ENCODE measurements around the gene BABAM1. TPM values are rescaled to one million over a fixed set of nuclear protein-coding genes. Genes with fewer than 3 reads are reported as not detected.

Gene BABAM1
- total and polyA plus RNA-seq, 2 of the 4 experiments (the other 2 are of a cell fraction): 95.1 to 101 TPM

- Histone ChIP-seq H4K20me1 (ENCODE audit: insufficient read depth, low read length) (0 out of 2 replicates have a peak, but pooled peaks cover 3% of the 10 kb centered on the region), H3K27me3 (ENCODE audit: control insufficient read depth, insufficient read depth, low read length) (no peaks in the 10 kb centered on the region), H3K4me2 (ENCODE audit: low read depth, low read length) (no peak overlapping the region), H2AFZ (replicated peaks; ENCODE audit: low read length, poor library complexity) (no peak overlapping the region), H3K9me3 (ENCODE audit: control insufficient read depth, insufficient read depth, low read length) (peaks cover 4% of the 10 kb centered on the region), H3K9ac (ENCODE audit: low read depth, low read length) (no peak overlapping the region), H3K27ac (ENCODE audit: insufficient read depth, low read length) (no peak overlapping the region), H3K14ac (replicated peaks; ENCODE audit: low read depth, low read length) (no peak overlapping the region), H2BK5ac (ENCODE audit: low read depth, low read length, poor library complexity, severe bottlenecking) (no peak overlapping the region), H3K36me3 (ENCODE audit: control insufficient read depth, insufficient read depth, low read length) (peaks cover 13% of the 10 kb centered on the region), H3K18ac (ENCODE audit: low read depth, low read length) (no peak overlapping the region), H3K79me1 (ENCODE audit: low read depth in 1 of 2, low read length in 2 of 2) (peaks cover 0 to 24% of the 10 kb centered on the region in 2 experiments; a peak in 3 of 4 replicates), H2BK15ac (ENCODE audit: low read depth, low read length) (no peak overlapping the region), H4K8ac (ENCODE audit: low read depth in 2 of 2, low read length in 2 of 2) (no peak overlapping the region), H3K9me1 (ENCODE audit: insufficient read depth, low read length) (peaks cover 4% of the 10 kb centered on the region), H3K4me3 (ENCODE audit: insufficient read depth, low read depth, low read length) (no peak overlapping the region), H2BK20ac (ENCODE audit: low read depth, low read length) (no peak overlapping the region), H3K56ac (ENCODE audit: extremely low read depth, insufficient read depth, low read length) (no peak overlapping the region), H3K4me1 (ENCODE audit: control insufficient read depth, insufficient read depth, low read length) (no peaks in the 10 kb centered on the region), H2AK5ac (ENCODE audit: low read depth, low read length) (no peak overlapping the region), H3K23ac (ENCODE audit: low read depth, low read length) (no peak overlapping the region), H4K91ac (ENCODE audit: insufficient read depth, low read depth, low read length) (no peak overlapping the region), H2AK9ac (replicated peaks; ENCODE audit: low read depth, low read length, poor library complexity) (no peak overlapping the region), H3K4ac (ENCODE audit: low read depth, low read length) (no peak overlapping the region), H4K5ac (ENCODE audit: low read depth, low read length) (no peak overlapping the region), H2BK120ac (ENCODE audit: low read depth, low read length) (no peak overlapping the region)
- ATAC-seq (ENCODE audit: low read depth): no peak
- TF ChIP-seq MXI1 (IDR thresholded peaks at IDR 0.05; ENCODE audit: borderline replicate concordance, low read depth, low read length) (no peak), USF2 (IDR thresholded peaks at IDR 0.05; ENCODE audit: low read depth, low read length) (no peak), SMC3 (IDR thresholded peaks at IDR 0.05; ENCODE audit: low read depth, low read length) (0 out of 2 replicates have a peak, but pooled peaks have one; percentile 8), CTCF (conservative IDR thresholded peaks at IDR 0.05; ENCODE audit: low read depth, low read length) (peak; percentile 26), RAD21 (IDR thresholded peaks at IDR 0.05; ENCODE audit: low read length) (no peak)
- in situ Hi-C loops (cut with MboI; ENCODE audit: low sequenced_read_pairs): no loop called here
- CTCF ChIA-PET: no interaction called here
- POLR2A ChIA-PET (ENCODE audit: unreplicated experiment): no interaction called here
- intact Hi-C loops (cut with micrococcal nuclease): no loop called here
- WGBS, 2 experiments (ENCODE audit: extremely low coverage in 2 of 2, insufficient read length in 1 of 2): 65% methylated on average over 2 of the region's 4 CpGs; no CpG with 5 or more reads in 1 of the 2 experiments
- peak; percentile 36 for DNase-seq
- BruUV-seq (replicated peaks): no TSS peak
- dilution Hi-C loops (cut with HindIII; ENCODE audit: low sequenced_read_pairs, unreplicated experiment): no loop called here
Observed at GRCh38 chr19:17296273-17296672, 29.0 kb downstream of the BABAM1 start.
